Neural progenitor cell (in vitro differentiated cells): ENCODE measurements around the gene LPAR5.

ENCODE experiments used
- EZH2 ChIP-seq: fragments of 200-600 bp; sonication (generic); IDR thresholded peaks from 2 replicates; pipeline ENCODE4 v1.6.1; 2017; ENCODE audit warnings: antibody characterized with exemption, mild to moderate bottlenecking, moderate library complexity
- TF ChIP-seq, protein P1 (sequence below): fragments of 200-600 bp; sonication (generic); IDR thresholded peaks from 2 replicates; pipeline ENCODE4 v1.5.1; 2017; ENCODE audit warnings: antibody characterized with exemption, mild to moderate bottlenecking

DNA sequence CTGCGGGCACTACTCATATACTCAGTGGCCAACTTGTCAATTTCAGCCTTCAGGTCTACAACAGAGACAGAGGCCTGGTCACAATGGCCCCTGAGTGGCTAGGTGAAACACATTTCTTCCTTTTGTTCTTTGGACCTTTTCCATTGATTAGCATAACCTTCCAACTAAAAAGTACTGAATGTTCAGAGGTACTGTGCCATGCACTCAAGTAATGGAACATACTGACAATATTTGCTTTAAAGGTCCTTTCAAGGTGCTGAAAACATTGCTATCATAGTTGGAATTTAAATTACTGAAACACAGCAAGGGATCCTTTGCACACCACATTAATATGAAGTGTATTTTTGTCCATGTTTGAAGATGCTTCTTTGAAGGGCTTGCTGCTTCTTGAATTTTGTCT lies 17.6 kb upstream of the LPAR5 start:
- TF ChIP-seq, protein P1, sequence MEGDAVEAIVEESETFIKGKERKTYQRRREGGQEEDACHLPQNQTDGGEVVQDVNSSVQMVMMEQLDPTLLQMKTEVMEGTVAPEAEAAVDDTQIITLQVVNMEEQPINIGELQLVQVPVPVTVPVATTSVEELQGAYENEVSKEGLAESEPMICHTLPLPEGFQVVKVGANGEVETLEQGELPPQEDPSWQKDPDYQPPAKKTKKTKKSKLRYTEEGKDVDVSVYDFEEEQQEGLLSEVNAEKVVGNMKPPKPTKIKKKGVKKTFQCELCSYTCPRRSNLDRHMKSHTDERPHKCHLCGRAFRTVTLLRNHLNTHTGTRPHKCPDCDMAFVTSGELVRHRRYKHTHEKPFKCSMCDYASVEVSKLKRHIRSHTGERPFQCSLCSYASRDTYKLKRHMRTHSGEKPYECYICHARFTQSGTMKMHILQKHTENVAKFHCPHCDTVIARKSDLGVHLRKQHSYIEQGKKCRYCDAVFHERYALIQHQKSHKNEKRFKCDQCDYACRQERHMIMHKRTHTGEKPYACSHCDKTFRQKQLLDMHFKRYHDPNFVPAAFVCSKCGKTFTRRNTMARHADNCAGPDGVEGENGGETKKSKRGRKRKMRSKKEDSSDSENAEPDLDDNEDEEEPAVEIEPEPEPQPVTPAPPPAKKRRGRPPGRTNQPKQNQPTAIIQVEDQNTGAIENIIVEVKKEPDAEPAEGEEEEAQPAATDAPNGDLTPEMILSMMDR: no peak
- no peak for TF ChIP-seq EZH2
